Ascending aorta (tissue), 2 donors: Measurements from ENCODE around the gene CDKN2D. TPM values are rescaled to one million over a fixed set of nuclear protein-coding genes. Genes with fewer than 3 reads are reported as not detected.

Source experiments
- DNase-seq, 2 donors: peaks; one replicate each; pipeline ENCODE4 v3.0.0-alpha.2; 2019; ENCODE audit warnings: low spot score in 2 of 2
- H3K27ac ChIP-seq, 2 donors: fragments of 200-600 bp; sonication (generic); one replicate each; pipeline ENCODE4 v1.5.1; 2016 to 2017; ENCODE audit warnings: mild to moderate bottlenecking in 1 of 2
- H3K27me3 ChIP-seq: fragments of 200-600 bp; sonication (generic); one replicate; pipeline ENCODE4 v1.5.1; 2017
- H3K36me3 ChIP-seq, 2 donors: fragments of 200-600 bp; sonication (generic); one replicate each; pipeline ENCODE4 v1.5.1; 2016
- H3K4me1 ChIP-seq, 2 donors: fragments of 200-600 bp; sonication (generic); one replicate each; pipeline ENCODE4 v1.5.1; 2016 to 2017; ENCODE audit warnings: mild to moderate bottlenecking in 1 of 2
- H3K4me3 ChIP-seq, 2 donors: fragments of 200-600 bp; sonication (generic); one replicate each; pipeline ENCODE4 v1.5.1; 2016 to 2017; ENCODE audit warnings: mild to moderate bottlenecking in 1 of 2
- H3K9me3 ChIP-seq, 2 donors: fragments of 200-600 bp; sonication (generic); one replicate each; pipeline ENCODE4 v1.5.1; 2016
- intact Hi-C: fragments of 100-400 bp; cut with DNase I; formaldehyde crosslinking; loops from one replicate; pipeline ENCODE4 v1.15.1; 2023
- total RNA-seq: library from RNA; depleted of rRNA; stranded (reverse); fragments of >200 nt; gene quantifications from one replicate; pipeline ENCODE4 v1.1.0, GENCODE V29; 2016
- TF ChIP-seq, protein P1 (sequence below), 3 experiments: fragments of 200-600 bp in 2 of 3; fragments of 450-650 bp in 1 of 3; sonication (generic) in 2 of 3; IDR thresholded peaks; one replicate each; pipeline ENCODE4 v1.5.1; 2016 to 2019; ENCODE audit warnings: antibody characterized with exemption in 3 of 3, mild to moderate bottlenecking in 1 of 3, moderate library complexity in 1 of 3

CDKN2D gene
- total RNA-seq, 1 donor from 2014 or later, result 20.3 TPM

DNA sequence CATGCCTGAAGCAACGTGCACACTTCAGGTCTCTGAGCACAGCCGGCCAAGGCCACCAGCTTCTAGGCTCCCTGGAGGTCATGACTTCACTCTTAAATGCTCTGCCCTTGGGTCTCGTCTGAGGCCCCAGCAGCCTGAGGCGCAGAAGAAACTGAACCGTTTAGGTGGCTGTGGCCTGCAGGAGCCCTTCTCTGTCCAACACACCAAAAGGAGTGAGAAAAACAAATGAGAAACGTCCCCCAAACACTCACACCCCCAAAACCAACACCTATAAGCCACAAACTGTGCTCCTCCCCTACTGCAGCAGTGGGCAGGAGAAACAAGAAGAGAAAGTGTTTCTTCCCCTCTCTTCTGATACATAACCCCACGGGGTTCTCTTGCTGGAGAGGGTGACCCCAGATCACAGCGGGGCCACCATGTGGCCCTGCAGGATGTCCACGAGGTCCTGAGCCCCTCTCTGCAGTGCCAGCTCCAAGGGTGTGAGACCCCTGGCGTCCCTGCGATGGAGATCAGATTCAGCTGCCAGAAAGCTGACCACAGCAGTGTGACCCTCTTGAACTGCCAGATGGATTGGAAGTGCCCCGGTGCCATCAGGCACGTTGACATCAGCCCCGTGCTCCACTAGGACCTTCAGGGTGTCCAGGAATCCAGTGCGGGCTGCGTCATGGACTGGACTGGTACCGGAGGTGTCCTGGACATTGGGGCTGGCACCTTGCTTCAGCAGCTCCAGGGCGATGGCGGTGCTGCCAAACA is 1.9 kb downstream of the CDKN2D start:
- H3K9me3 ChIP-seq, result no peaks in the 10 kb centered on the region
- peaks cover 12 to 26% of the 10 kb centered on the region in 2 donors for H3K4me1 ChIP-seq
- DNase-seq, result peak in 1 of 2 donors; percentile 71
- TF ChIP-seq, protein P1, sequence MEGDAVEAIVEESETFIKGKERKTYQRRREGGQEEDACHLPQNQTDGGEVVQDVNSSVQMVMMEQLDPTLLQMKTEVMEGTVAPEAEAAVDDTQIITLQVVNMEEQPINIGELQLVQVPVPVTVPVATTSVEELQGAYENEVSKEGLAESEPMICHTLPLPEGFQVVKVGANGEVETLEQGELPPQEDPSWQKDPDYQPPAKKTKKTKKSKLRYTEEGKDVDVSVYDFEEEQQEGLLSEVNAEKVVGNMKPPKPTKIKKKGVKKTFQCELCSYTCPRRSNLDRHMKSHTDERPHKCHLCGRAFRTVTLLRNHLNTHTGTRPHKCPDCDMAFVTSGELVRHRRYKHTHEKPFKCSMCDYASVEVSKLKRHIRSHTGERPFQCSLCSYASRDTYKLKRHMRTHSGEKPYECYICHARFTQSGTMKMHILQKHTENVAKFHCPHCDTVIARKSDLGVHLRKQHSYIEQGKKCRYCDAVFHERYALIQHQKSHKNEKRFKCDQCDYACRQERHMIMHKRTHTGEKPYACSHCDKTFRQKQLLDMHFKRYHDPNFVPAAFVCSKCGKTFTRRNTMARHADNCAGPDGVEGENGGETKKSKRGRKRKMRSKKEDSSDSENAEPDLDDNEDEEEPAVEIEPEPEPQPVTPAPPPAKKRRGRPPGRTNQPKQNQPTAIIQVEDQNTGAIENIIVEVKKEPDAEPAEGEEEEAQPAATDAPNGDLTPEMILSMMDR (IDR thresholded peaks at IDR 0.05), result no peak
- peak overlapping the region; percentile 78 to 93 for H3K27ac ChIP-seq
- no peaks in the 10 kb centered on the region for H3K27me3 ChIP-seq
- peak overlapping the region; percentile 61 to 98 for H3K4me3 ChIP-seq
- intact Hi-C loops, result loop anchor here (1.0 kb wide), 1 partner anchor 65 kb away; no protein-coding TSS in a partner anchor
- no peaks in the 10 kb centered on the region for H3K36me3 ChIP-seq

DNA sequence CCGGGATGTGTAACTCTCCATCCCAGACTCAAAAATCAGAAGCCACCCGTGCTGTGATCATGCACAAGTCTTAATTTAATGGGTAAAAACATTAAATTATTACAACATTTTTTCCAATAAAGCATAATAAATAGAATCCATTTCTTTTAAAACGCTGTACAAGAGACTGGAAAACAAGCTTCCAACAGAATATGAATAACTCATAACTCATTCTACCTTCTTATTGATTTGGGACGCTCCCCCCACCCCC is 2.4 kb downstream of the CDKN2D start:
- H3K4me1 ChIP-seq, result peaks cover 12 to 26% of the 10 kb centered on the region in 2 donors
- TF ChIP-seq, protein P1 (IDR thresholded peaks at IDR 0.05), result no peak
- H3K27me3 ChIP-seq, result no peaks in the 10 kb centered on the region
- peak overlapping the region; percentile 61 to 98 for H3K4me3 ChIP-seq
- intact Hi-C loops, result loop anchor here (1.0 kb wide), 1 partner anchor 64 kb away; no protein-coding TSS in a partner anchor
- peak overlapping the region; percentile 78 to 93 for H3K27ac ChIP-seq
- no peaks in the 10 kb centered on the region for H3K9me3 ChIP-seq
- no peak for DNase-seq
- H3K36me3 ChIP-seq, result peaks cover 0 to 4% of the 10 kb centered on the region in 2 donors

DNA sequence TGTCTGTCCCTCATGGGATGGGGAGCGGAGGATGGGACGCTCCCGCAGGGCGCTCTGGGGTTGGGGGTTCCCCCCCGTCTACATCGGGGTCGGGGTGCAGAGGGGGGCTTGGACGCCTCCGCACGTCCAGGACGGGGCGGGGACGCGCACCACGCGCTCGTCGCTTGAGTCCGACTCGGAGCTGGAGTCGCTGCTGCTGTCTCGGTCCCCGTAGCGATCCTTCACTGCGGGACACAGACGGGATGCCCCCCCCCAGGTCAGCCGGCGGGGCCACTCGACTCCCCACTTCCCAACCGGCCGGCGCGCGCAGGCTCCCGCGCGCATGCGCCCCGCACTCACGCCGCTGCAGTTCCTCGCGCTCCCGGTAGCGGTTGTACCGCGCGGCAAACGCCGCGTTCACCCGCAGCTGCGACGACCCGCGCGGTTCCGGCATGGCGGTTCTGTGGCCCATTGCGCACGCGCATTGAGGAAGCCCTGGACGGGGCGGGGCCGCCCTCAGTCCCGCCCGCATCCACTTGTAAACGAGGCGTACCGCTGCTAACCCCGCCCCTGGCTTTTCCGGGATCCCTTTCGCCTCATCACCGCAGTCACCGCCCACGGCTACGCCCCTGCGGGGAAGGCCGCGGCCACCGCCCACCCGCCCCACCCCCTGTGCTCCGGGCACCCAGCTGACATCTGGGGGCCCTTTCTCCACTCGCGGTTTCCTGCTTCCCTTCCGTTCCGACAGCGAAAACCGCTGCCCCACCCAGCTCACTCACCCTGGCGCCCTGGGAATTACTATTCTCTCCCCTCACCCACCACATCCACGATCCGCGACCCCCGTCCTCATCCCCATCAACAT is 3.0 kb downstream of the CDKN2D start, which contains the start of gene KRI1:
KRI1 (minus strand) TSS at position 444 of the 841 bp plus-strand sequence; CDS start at position 433, 11 bp downstream.
- Histone ChIP-seq H3K27ac (peak within 1 kb of the TSS; percentile 78 to 93), H3K4me3 (peak within 1 kb of the TSS; percentile 61 to 98), H3K4me1 (peaks cover 12 to 26% of the 10 kb centered on the region in 2 donors), H3K9me3 (no peaks in the 10 kb centered on the region), H3K36me3 (peaks cover 0 to 8% of the 10 kb centered on the region in 2 donors), H3K27me3 (no peaks in the 10 kb centered on the region)
- peak; percentile 94 to 99 for DNase-seq
- intact Hi-C loops, result loop anchor here (1.0 kb wide), 1 partner anchor 63 kb away; no protein-coding TSS in a partner anchor
- TF ChIP-seq, protein P1 (IDR thresholded peaks at IDR 0.05), result peak in 2 of 3 experiments; percentile 17 to 68

DNA sequence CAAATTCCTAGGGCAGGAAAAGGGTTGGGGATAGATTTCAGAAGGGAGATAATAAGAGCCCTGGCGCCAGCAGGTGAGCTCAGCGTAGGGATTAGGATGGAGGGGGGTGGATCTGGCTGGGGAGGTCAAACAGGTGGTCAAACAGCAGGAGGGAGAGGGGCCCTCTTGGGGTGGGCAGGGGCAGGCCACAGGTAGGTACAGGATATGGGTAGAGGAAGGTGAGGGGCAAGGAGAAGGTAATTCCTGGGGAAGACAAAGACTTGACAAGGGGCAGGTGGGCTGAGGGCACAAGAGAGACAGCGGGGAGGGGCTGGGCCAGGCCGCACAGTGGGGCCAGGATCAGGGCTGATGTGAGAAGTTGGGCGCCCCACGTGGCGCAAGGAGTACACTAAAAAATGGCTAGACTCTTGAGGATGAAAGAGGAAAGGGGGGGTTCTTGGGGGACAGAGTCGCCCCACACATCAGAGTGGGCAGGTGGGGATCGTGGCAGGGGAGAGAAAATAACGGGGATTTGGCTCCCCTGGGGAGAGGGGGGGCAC is 3.7 kb downstream of the CDKN2D start:
- DNase-seq, result peak in 1 of 2 donors; percentile 71

DNA sequence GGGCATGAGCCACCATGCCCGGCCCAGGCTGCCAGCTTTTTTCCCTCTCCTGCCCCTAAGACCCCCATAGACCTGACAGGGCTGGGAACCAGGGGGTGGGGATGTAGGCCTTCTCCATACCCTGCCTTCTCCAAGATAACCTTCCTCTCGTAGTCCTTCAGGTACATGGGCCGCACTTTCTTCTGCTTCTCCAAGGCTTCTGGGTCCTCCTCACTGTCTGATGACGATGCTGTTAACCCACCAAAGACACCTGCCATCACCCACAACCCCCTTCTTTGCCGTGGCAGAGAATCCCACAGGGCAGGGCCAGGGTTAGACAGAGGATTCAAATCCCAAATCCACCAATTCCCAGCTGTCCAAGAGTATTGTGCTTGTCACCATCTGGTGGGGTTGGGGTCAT is 6.2 kb downstream of the CDKN2D start:
- intact Hi-C loops, result no loop called here
- H3K36me3 ChIP-seq, result peaks cover 23 to 39% of the 10 kb centered on the region in 2 donors

More for the DNA sequence above, 3.7 kb downstream of the CDKN2D start:
- intact Hi-C loops, result no loop called here
- no peaks in the 10 kb centered on the region for H3K27me3 ChIP-seq
- TF ChIP-seq, protein P1 (IDR thresholded peaks at IDR 0.05), result peak in 1 of 3 experiments; percentile 20
- H3K36me3 ChIP-seq, result peaks cover 4 to 15% of the 10 kb centered on the region in 2 donors
- H3K9me3 ChIP-seq, result no peaks in the 10 kb centered on the region
- peaks cover 12 to 26% of the 10 kb centered on the region in 2 donors for H3K4me1 ChIP-seq
- H3K4me3 ChIP-seq, result peak overlapping the region; percentile 61 to 98
- H3K27ac ChIP-seq, result peak overlapping the region; percentile 78 to 93

More for the DNA sequence above, 6.2 kb downstream of the CDKN2D start:
- no peak overlapping the region for H3K27ac ChIP-seq
- no peak overlapping the region for H3K4me3 ChIP-seq
- no peak for DNase-seq
- no peaks in the 10 kb centered on the region for H3K9me3 ChIP-seq
- TF ChIP-seq, protein P1 (IDR thresholded peaks at IDR 0.05), result no peak
- peaks cover 8 to 20% of the 10 kb centered on the region in 2 donors for H3K4me1 ChIP-seq
- no peaks in the 10 kb centered on the region for H3K27me3 ChIP-seq
